K562 (cell line): Measurements from ENCODE around the gene ANAPC10. TPM values are rescaled to one million over a fixed set of nuclear protein-coding genes. Genes with fewer than 3 reads are reported as not detected.

Experiments used
- C11orf30 ChIP-seq: fragments of 450-650 bp; IDR thresholded peaks from 2 replicates; pipeline ENCODE4 v1.6.1; 2016; ENCODE audit warnings: low read depth, mild to moderate bottlenecking
- CC2D1A ChIP-seq: fragments of 450-650 bp; IDR thresholded peaks from 2 replicates; pipeline ENCODE4 v1.6.1; 2017; ENCODE audit warnings: mild to moderate bottlenecking
- DPF2 ChIP-seq: fragments of 450-650 bp; IDR thresholded peaks from 2 replicates; pipeline ENCODE4 v1.6.1; 2016
- EHMT2 ChIP-seq: fragments of 450-650 bp; IDR thresholded peaks from 2 replicates; pipeline ENCODE4 v1.6.1; 2018; ENCODE audit warnings: antibody characterized with exemption
- MAZ ChIP-seq, 2 experiments: fragments of 450-650 bp in 1 of 2; sonication (generic) in 1 of 2; formaldehyde crosslinking; IDR thresholded peaks in 1 of 2; conservative IDR thresholded peaks in 1 of 2; 2 replicates each; pipeline versions ENCODE4 v1.4.0 to v1.5.0; 2020; ENCODE audit warnings: mild to moderate bottlenecking in 1 of 2, missing genetic modification reagents in 1 of 2
- NR1H2 ChIP-seq: sonication (generic); formaldehyde crosslinking; IDR thresholded peaks from 2 replicates; pipeline ENCODE4 v1.4.0; 2020; ENCODE audit warnings: mild to moderate bottlenecking, missing genetic modification reagents
- PTRF ChIP-seq: fragments of 450-650 bp; IDR thresholded peaks from 2 replicates; pipeline ENCODE4 v1.6.1; 2016; ENCODE audit warnings: mild to moderate bottlenecking, missing genetic modification characterization, missing compliant biosample characterization
- RFX5 ChIP-seq: IDR thresholded peaks from 2 replicates; pipeline ENCODE4 v1.6.1; 2011; ENCODE audit warnings: low read depth, mild to moderate bottlenecking, improper control_type of control experiment, low read length
- SRSF1 ChIP-seq: fragments of 200-400 bp; formaldehyde crosslinking; IDR thresholded peaks from 2 replicates; pipeline ENCODE4 v1.6.1; 2017; ENCODE audit warnings: mild to moderate bottlenecking, low read depth, low read length, moderate library complexity
- TRIM24 ChIP-seq, 2 experiments: fragments of 450-650 bp; IDR thresholded peaks; 2 replicates each; pipeline ENCODE4 v1.6.1; 2016
- ZEB2 ChIP-seq: fragments of 450-650 bp; IDR thresholded peaks from 2 replicates; pipeline ENCODE4 v1.6.1; 2016
- ZNF133 ChIP-seq: fragments of 250-450 bp; sonication (Bioruptor Pico); IDR thresholded peaks from 2 replicates; pipeline ENCODE4 v1.4.0; 2020; ENCODE audit warnings: mild to moderate bottlenecking
- ZNF316 ChIP-seq: fragments of 450-650 bp; IDR thresholded peaks from 2 replicates; pipeline ENCODE4 v1.6.1; 2016
- polyA plus RNA-seq, 8 experiments: library from polyadenylated mRNA; depleted of rRNA in 4 of 8; stranded (reverse) in 5 of 8; unstranded in 3 of 8; fragments of >200 nt; fragmentation: Nextera tagmentation in 2 of 8; fragmentation: Illumina TruSeq in 1 of 8; extraction: Ambion mirVana in 2 of 8; extraction: Trizol in 1 of 8; gene quantifications; 2 replicates each; pipeline versions ENCODE4 v1.2.1 to v1.2.3, GENCODE V29; 2011 to 2014; ENCODE audit warnings: inconsistent platforms in 1 of 8, missing spikeins in 1 of 8
- total RNA-seq, 7 experiments: library from RNA; depleted of rRNA in 6 of 7; stranded (reverse); fragments of >200 nt in 6 of 7; fragmentation: Illumina TruSeq in 2 of 7; extraction: Trizol in 2 of 7; gene quantifications; 2 replicates each; pipeline versions ENCODE4 v1.2.1 to v1.2.3, GENCODE V29; 2011 to 2021; ENCODE audit warnings: low replicate concordance in 1 of 7
- TF ChIP-seq, protein P1 (sequence below): fragments of 450-650 bp; formaldehyde crosslinking; IDR thresholded peaks from 2 replicates; pipeline ENCODE4 v1.4.0; 2020; ENCODE audit warnings: mild to moderate bottlenecking, moderate library complexity
- TF ChIP-seq, protein P2 (sequence below): fragments of 450-650 bp; conservative IDR thresholded peaks from 2 replicates; pipeline ENCODE4 v1.6.1; 2016; ENCODE audit warnings: missing genetic modification characterization, low read depth, mild to moderate bottlenecking, control low read depth, missing compliant biosample characterization
- TF ChIP-seq, protein P3 (sequence below), 2 experiments: fragments of 450-650 bp in 1 of 2; sonication (generic) in 1 of 2; formaldehyde crosslinking in 1 of 2; IDR thresholded peaks; 2 replicates each; pipeline versions ENCODE4 v1.7.1 to v1.9.0; 2016 to 2022; ENCODE audit warnings: inconsistent platforms in 1 of 2, mild to moderate bottlenecking in 1 of 2, missing genetic modification reagents in 1 of 2

The ANAPC10 gene
- total and polyA plus RNA-seq, 9 of the 15 experiments (the other 6 are each of a cell fraction or from before 2014, with no cell fraction given): 31.0 to 96.2 (median 60.3) TPM

DNA sequence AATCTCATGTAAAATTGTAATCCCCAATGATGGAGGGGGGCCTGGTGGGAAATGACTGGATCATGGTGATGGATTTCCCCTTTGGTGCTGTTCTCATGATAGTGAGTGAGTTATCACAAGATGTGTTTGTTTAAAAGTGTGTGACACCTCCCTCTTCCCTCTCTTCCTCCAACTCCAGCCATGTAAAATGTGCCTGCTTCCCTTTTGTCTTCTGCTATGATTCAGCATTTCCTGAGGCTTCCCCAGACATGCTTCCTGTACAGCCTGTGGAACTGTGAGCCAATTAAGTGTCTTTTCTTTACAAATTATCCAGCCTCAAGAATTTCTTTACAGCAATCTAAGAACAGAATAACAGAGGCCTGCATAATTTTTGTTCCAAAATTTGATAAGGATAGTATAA lies 85.2 kb downstream of the ANAPC10 start (continued):
- peak; percentile 84 for TF ChIP-seq EHMT2
- TF ChIP-seq, protein P1, sequence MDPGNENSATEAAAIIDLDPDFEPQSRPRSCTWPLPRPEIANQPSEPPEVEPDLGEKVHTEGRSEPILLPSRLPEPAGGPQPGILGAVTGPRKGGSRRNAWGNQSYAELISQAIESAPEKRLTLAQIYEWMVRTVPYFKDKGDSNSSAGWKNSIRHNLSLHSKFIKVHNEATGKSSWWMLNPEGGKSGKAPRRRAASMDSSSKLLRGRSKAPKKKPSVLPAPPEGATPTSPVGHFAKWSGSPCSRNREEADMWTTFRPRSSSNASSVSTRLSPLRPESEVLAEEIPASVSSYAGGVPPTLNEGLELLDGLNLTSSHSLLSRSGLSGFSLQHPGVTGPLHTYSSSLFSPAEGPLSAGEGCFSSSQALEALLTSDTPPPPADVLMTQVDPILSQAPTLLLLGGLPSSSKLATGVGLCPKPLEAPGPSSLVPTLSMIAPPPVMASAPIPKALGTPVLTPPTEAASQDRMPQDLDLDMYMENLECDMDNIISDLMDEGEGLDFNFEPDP (CRISPR knock-in tag): no peak
- 0 out of 4 replicates have a peak, but pooled peaks of 1 of the 2 experiments have one; percentile 17 for TF ChIP-seq MAZ (CRISPR knock-in tag; conservative IDR thresholded peaks at IDR 0.05 in 1 of 2, IDR thresholded peaks at IDR 0.05 in 1 of 2)
- no peak for TF ChIP-seq SRSF1
- no peak for TF ChIP-seq ZNF133 (CRISPR knock-in tag)
- TF ChIP-seq, protein P2, sequence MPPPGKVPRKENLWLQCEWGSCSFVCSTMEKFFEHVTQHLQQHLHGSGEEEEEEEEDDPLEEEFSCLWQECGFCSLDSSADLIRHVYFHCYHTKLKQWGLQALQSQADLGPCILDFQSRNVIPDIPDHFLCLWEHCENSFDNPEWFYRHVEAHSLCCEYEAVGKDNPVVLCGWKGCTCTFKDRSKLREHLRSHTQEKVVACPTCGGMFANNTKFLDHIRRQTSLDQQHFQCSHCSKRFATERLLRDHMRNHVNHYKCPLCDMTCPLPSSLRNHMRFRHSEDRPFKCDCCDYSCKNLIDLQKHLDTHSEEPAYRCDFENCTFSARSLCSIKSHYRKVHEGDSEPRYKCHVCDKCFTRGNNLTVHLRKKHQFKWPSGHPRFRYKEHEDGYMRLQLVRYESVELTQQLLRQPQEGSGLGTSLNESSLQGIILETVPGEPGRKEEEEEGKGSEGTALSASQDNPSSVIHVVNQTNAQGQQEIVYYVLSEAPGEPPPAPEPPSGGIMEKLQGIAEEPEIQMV (tag): no peak
- TF ChIP-seq, protein P3, sequence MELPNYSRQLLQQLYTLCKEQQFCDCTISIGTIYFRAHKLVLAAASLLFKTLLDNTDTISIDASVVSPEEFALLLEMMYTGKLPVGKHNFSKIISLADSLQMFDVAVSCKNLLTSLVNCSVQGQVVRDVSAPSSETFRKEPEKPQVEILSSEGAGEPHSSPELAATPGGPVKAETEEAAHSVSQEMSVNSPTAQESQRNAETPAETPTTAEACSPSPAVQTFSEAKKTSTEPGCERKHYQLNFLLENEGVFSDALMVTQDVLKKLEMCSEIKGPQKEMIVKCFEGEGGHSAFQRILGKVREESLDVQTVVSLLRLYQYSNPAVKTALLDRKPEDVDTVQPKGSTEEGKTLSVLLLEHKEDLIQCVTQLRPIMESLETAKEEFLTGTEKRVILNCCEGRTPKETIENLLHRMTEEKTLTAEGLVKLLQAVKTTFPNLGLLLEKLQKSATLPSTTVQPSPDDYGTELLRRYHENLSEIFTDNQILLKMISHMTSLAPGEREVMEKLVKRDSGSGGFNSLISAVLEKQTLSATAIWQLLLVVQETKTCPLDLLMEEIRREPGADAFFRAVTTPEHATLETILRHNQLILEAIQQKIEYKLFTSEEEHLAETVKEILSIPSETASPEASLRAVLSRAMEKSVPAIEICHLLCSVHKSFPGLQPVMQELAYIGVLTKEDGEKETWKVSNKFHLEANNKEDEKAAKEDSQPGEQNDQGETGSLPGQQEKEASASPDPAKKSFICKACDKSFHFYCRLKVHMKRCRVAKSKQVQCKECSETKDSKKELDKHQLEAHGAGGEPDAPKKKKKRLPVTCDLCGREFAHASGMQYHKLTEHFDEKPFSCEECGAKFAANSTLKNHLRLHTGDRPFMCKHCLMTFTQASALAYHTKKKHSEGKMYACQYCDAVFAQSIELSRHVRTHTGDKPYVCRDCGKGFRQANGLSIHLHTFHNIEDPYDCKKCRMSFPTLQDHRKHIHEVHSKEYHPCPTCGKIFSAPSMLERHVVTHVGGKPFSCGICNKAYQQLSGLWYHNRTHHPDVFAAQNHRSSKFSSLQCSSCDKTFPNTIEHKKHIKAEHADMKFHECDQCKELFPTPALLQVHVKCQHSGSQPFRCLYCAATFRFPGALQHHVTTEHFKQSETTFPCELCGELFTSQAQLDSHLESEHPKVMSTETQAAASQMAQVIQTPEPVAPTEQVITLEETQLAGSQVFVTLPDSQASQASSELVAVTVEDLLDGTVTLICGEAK (IDR thresholded peaks at IDR 0.05): peak; percentile 41; the same call in 1 of the 2 replicates
- TF ChIP-seq, protein P3 (CRISPR knock-in tag; IDR thresholded peaks at IDR 0.05): no peak
- TF ChIP-seq ZNF316: peak; percentile 94
- no peak for TF ChIP-seq RFX5
- no peak for TF ChIP-seq NR1H2 (CRISPR knock-in tag)
- peak; percentile 34; the same call in 1 of the 2 replicates for TF ChIP-seq DPF2
- TF ChIP-seq CC2D1A: peak; percentile 54; the same call in 1 of the 2 replicates
- 0 out of 2 replicates have a peak, but pooled peaks have one; percentile 33 for TF ChIP-seq ZEB2
- TF ChIP-seq C11orf30: peak; percentile 91
- no peak for TF ChIP-seq PTRF
- TF ChIP-seq TRIM24 (IDR thresholded peaks at IDR 0.05): peak; percentile 75 to 78
